K562 (cell line): ENCODE results near the gene HMCES. TPM values are rescaled to one million over a fixed set of nuclear protein-coding genes. Genes with fewer than 3 reads are reported as not detected.

Experiments used
- ADNP ChIP-seq: fragments of 200-800 bp; sonication (Bioruptor generic); IDR thresholded peaks from 2 replicates; pipeline ENCODE4 v1.6.1; 2016; ENCODE audit warnings: missing genetic modification characterization, missing compliant biosample characterization
- CBFA2T3 ChIP-seq: fragments of 450-650 bp; IDR thresholded peaks from 2 replicates; pipeline ENCODE4 v1.6.1; 2017
- CTBP1 ChIP-seq: fragments of 450-650 bp; IDR thresholded peaks from 2 replicates; pipeline ENCODE4 v1.6.1; 2016; ENCODE audit warnings: borderline replicate concordance
- CXXC5 ChIP-seq: fragments of 250-450 bp; sonication (Bioruptor Pico); IDR thresholded peaks from 2 replicates; pipeline ENCODE4 v1.8.0; 2022; ENCODE audit warnings: inconsistent platforms, mild to moderate bottlenecking, moderate library complexity
- E2F6 ChIP-seq, 2 experiments: IDR thresholded peaks; 2 replicates each; pipeline ENCODE4 v1.6.1; 2011; ENCODE audit warnings: borderline replicate concordance in 1 of 2, control low read depth in 1 of 2, low read depth in 1 of 2, low read length in 1 of 2, mild to moderate bottlenecking in 1 of 2, mixed read lengths in 1 of 2, moderate library complexity in 1 of 2; ENCODE audit not compliant: insufficient read depth in 1 of 2, insufficient read length in 1 of 2, poor library complexity in 1 of 2, severe bottlenecking in 1 of 2; ENCODE audit errors: extremely low read depth in 1 of 2
- HMGN3 ChIP-seq: IDR thresholded peaks from 2 replicates; pipeline ENCODE4 v1.6.1; 2011; ENCODE audit warnings: borderline replicate concordance, low read depth, mild to moderate bottlenecking, mixed read lengths, low read length; ENCODE audit not compliant: insufficient read length; ENCODE audit errors: extremely low read depth
- ILK ChIP-seq: fragments of 450-650 bp; IDR thresholded peaks from 2 replicates; pipeline ENCODE4 v1.6.1; 2016; ENCODE audit warnings: missing genetic modification characterization, low read depth, mild to moderate bottlenecking, missing compliant biosample characterization, moderate library complexity, borderline replicate concordance
- LCOR ChIP-seq: sonication (generic); formaldehyde crosslinking; IDR thresholded peaks from 2 replicates; pipeline ENCODE4 v1.8.0; 2022; ENCODE audit warnings: mild to moderate bottlenecking, missing genetic modification reagents
- MNT ChIP-seq, 2 experiments: fragments of 450-650 bp; conservative IDR thresholded peaks; 2 replicates each; pipeline ENCODE4 v1.6.1; 2017; ENCODE audit warnings: mild to moderate bottlenecking in 2 of 2, moderate library complexity in 2 of 2
- MXI1 ChIP-seq: IDR thresholded peaks from 2 replicates; pipeline ENCODE4 v1.6.1; 2011; ENCODE audit warnings: low read depth, mild to moderate bottlenecking, improper control_type of control experiment, low read length
- MYBL2 ChIP-seq, 2 experiments: fragments of 450-650 bp in 1 of 2; sonication (generic) in 1 of 2; formaldehyde crosslinking in 1 of 2; IDR thresholded peaks; 2 replicates each; pipeline versions ENCODE4 v1.6.1 to v1.8.1; 2017 to 2022; ENCODE audit warnings: borderline replicate concordance in 1 of 2, inconsistent platforms in 1 of 2, low read depth in 1 of 2, mild to moderate bottlenecking in 1 of 2, missing genetic modification reagents in 1 of 2, moderate library complexity in 1 of 2
- MYNN ChIP-seq, 2 experiments: sonication (generic); formaldehyde crosslinking in 1 of 2; IDR thresholded peaks; 2 replicates each; pipeline versions ENCODE4 v1.5.0 to v1.6.1; 2016 to 2020; ENCODE audit warnings: antibody characterized with exemption in 1 of 2, missing genetic modification reagents in 1 of 2
- POLR2G ChIP-seq: fragments of 200-400 bp; formaldehyde crosslinking; IDR thresholded peaks from 2 replicates; pipeline ENCODE4 v1.6.1; 2017; ENCODE audit warnings: low read depth, mild to moderate bottlenecking, antibody characterized with exemption, low read length, moderate library complexity
- RAD21 ChIP-seq, 2 experiments: fragments of 250-450 bp in 1 of 2; fragments of 450-650 bp in 1 of 2; sonication (Bioruptor Pico) in 1 of 2; formaldehyde crosslinking in 1 of 2; IDR thresholded peaks in 1 of 2; conservative IDR thresholded peaks in 1 of 2; 2 replicates each; pipeline versions ENCODE4 v1.4.0 to v1.8.0; 2020 to 2022; ENCODE audit warnings: mild to moderate bottlenecking in 2 of 2, moderate library complexity in 1 of 2
- RCOR1 ChIP-seq, 2 experiments: IDR thresholded peaks; 2 replicates each; pipeline ENCODE4 v1.6.1; 2012; ENCODE audit warnings: low read depth in 2 of 2, low read length in 2 of 2, borderline replicate concordance in 1 of 2, improper control_type of control experiment in 1 of 2
- SOX6 ChIP-seq: fragments of 450-650 bp; IDR thresholded peaks from 2 replicates; pipeline ENCODE4 v1.6.1; 2014; ENCODE audit warnings: mild to moderate bottlenecking
- ZNF449 ChIP-seq: fragments of 250-450 bp; sonication (Bioruptor Pico); IDR thresholded peaks from 2 replicates; pipeline ENCODE4 v1.8.0; 2022; ENCODE audit warnings: moderate library complexity, mild to moderate bottlenecking, inconsistent platforms
- polyA plus RNA-seq, 8 experiments: library from polyadenylated mRNA; depleted of rRNA in 4 of 8; stranded (reverse) in 5 of 8; unstranded in 3 of 8; fragments of >200 nt; fragmentation: Nextera tagmentation in 2 of 8; fragmentation: Illumina TruSeq in 1 of 8; extraction: Ambion mirVana in 2 of 8; extraction: Trizol in 1 of 8; gene quantifications; 2 replicates each; pipeline versions ENCODE4 v1.2.1 to v1.2.3, GENCODE V29; 2011 to 2014; ENCODE audit warnings: inconsistent platforms in 1 of 8, missing spikeins in 1 of 8
- total RNA-seq, 7 experiments: library from RNA; depleted of rRNA in 6 of 7; stranded (reverse); fragments of >200 nt in 6 of 7; fragmentation: Illumina TruSeq in 2 of 7; extraction: Trizol in 2 of 7; gene quantifications; 2 replicates each; pipeline versions ENCODE4 v1.2.1 to v1.2.3, GENCODE V29; 2011 to 2021; ENCODE audit warnings: low replicate concordance in 1 of 7

Gene HMCES
- total and polyA plus RNA-seq, 9 of the 15 experiments (the other 6 are each of a cell fraction or from before 2014, with no cell fraction given): 18.8 to 45.3 (median 24.8) TPM

GRCh38 chr3:129314386-129315222 is 35.9 kb downstream of the HMCES start (continued):
- TF ChIP-seq MNT (conservative IDR thresholded peaks at IDR 0.05): 0 out of 4 replicates have a peak, but pooled peaks of 1 of the 2 experiments have one; percentile 22
- no peak for TF ChIP-seq ADNP (tag)
- peak; percentile 23; the same call in 1 of the 2 replicates for TF ChIP-seq SOX6
- no peak; the same call in 1 of the 2 replicates for TF ChIP-seq LCOR
- peak; percentile 78 for TF ChIP-seq MYBL2 (IDR thresholded peaks at IDR 0.05; ENCODE audit: low read depth)
- TF ChIP-seq MYBL2 (CRISPR knock-in tag; IDR thresholded peaks at IDR 0.05; ENCODE audit: borderline replicate concordance): no peak
- peak; percentile 76 for TF ChIP-seq POLR2G
- TF ChIP-seq ILK (tag): no peak
- TF ChIP-seq MYNN (IDR thresholded peaks at IDR 0.05): peak; percentile 93
- no peak; the same call in 1 of the 2 replicates for TF ChIP-seq MYNN (CRISPR knock-in tag; IDR thresholded peaks at IDR 0.05)
- TF ChIP-seq HMGN3: peak; percentile 51
- TF ChIP-seq MXI1: peak; percentile 88
- TF ChIP-seq CBFA2T3: no peak
- peak in 1 of 2 experiments; percentile 77; a peak in 2 of 4 replicates for TF ChIP-seq RCOR1 (IDR thresholded peaks at IDR 0.05; ENCODE audit: borderline replicate concordance in 1 of 2, low read depth in 2 of 2, low read length in 2 of 2)
- peak in 1 of 2 experiments; percentile 27; a peak in 2 of 4 replicates for TF ChIP-seq RAD21 (CRISPR knock-in tag; conservative IDR thresholded peaks at IDR 0.05 in 1 of 2, IDR thresholded peaks at IDR 0.05 in 1 of 2)
- peak; percentile 55; the same call in 1 of the 2 replicates for TF ChIP-seq ZNF449 (CRISPR knock-in tag)
- peak; percentile 68 for TF ChIP-seq CXXC5 (CRISPR knock-in tag)
- TF ChIP-seq E2F6 (IDR thresholded peaks at IDR 0.05; ENCODE audit: borderline replicate concordance in 1 of 2, extremely low read depth in 1 of 2, insufficient read depth in 1 of 2, insufficient read length in 1 of 2, low read depth in 1 of 2, low read length in 1 of 2, poor library complexity in 1 of 2, severe bottlenecking in 1 of 2): peak in 1 of 2 experiments; percentile 3
- peak; percentile 88 for TF ChIP-seq CTBP1
